DOHH2 (cell line): ENCODE measurements around the gene IPO5.
A peak's percentile ranks its signal among the peaks of the same experiment; 100 is the strongest.

ENCODE experiments used
- H3F3A ChIP-seq: fragments of 200-600 bp; sonication (generic), shearing (Covaris generic); 2 replicates; pipeline ENCODE4 v1.6.0; 2016; ENCODE audit warnings: antibody characterized with exemption, mild to moderate bottlenecking; ENCODE audit not compliant: control insufficient read depth, insufficient read depth
- H3K27ac ChIP-seq: fragments of 200-600 bp; sonication (generic); 2 replicates; pipeline ENCODE4 v1.5.1; 2014; ENCODE audit warnings: low read depth, mild to moderate bottlenecking, low read length, moderate library complexity
- H3K27me3 ChIP-seq: fragments of 200-600 bp; sonication (generic); 2 replicates; pipeline ENCODE4 v1.6.1; 2014; ENCODE audit warnings: mild to moderate bottlenecking, low read length, mixed read lengths; ENCODE audit not compliant: control insufficient read depth
- H3K36me3 ChIP-seq: fragments of 200-600 bp; sonication (generic); 2 replicates; pipeline ENCODE4 v1.6.1; 2014; ENCODE audit warnings: mild to moderate bottlenecking, low read length, moderate library complexity, mixed read lengths; ENCODE audit not compliant: control insufficient read depth
- H3K4me1 ChIP-seq: fragments of 200-600 bp; sonication (generic); 2 replicates; pipeline ENCODE4 v1.6.1; 2014; ENCODE audit warnings: mild to moderate bottlenecking, low read length, mixed read lengths; ENCODE audit not compliant: control insufficient read depth
- H3K4me2 ChIP-seq: fragments of 200-600 bp; sonication (generic); 2 replicates; pipeline ENCODE4 v1.6.0; 2014; ENCODE audit warnings: mild to moderate bottlenecking, low read length, moderate library complexity
- H3K4me3 ChIP-seq: fragments of 200-600 bp; sonication (generic); 2 replicates; pipeline ENCODE4 v1.5.1; 2014; ENCODE audit warnings: mild to moderate bottlenecking, low read length, mixed read lengths
- H3K79me2 ChIP-seq: fragments of 200-600 bp; sonication (generic); 2 replicates; pipeline ENCODE4 v1.6.1; 2014; ENCODE audit warnings: mild to moderate bottlenecking, low read length, mixed read lengths; ENCODE audit not compliant: control insufficient read depth
- H3K9me2 ChIP-seq: fragments of 200-600 bp; sonication (generic); replicated peaks from 2 replicates; pipeline ENCODE4 v1.6.1; 2014; ENCODE audit warnings: mild to moderate bottlenecking, low read length, mixed read lengths; ENCODE audit not compliant: control insufficient read depth
- H3K9me3 ChIP-seq: fragments of 200-600 bp; sonication (generic); 2 replicates; pipeline ENCODE4 v1.6.1; 2014; ENCODE audit warnings: antibody characterized with exemption, low read length, mixed read lengths; ENCODE audit not compliant: control insufficient read depth, insufficient read depth
- H4K20me1 ChIP-seq: fragments of 200-600 bp; sonication (generic); 2 replicates; pipeline ENCODE4 v1.6.0; 2014; ENCODE audit warnings: low read depth, mild to moderate bottlenecking, antibody characterized with exemption, low read length, moderate library complexity; ENCODE audit not compliant: control insufficient read depth, insufficient read depth
- CTCF ChIP-seq: fragments of 200-600 bp; sonication (generic); IDR thresholded peaks from one replicate; pipeline ENCODE4 v1.5.1; 2014; ENCODE audit warnings: antibody characterized with exemption, mild to moderate bottlenecking, low read depth, low read length; ENCODE audit not compliant: poor library complexity, severe bottlenecking
- EZH2phosphoT487 ChIP-seq: fragments of 200-600 bp; sonication (generic); IDR thresholded peaks from 2 replicates; pipeline ENCODE4 v1.6.1; 2017; ENCODE audit warnings: borderline replicate concordance, mild to moderate bottlenecking, antibody characterized with exemption, low read length, moderate library complexity, mixed read lengths

The IPO5 gene

GRCh38 chr13:97911311-97912138 is 42.0 kb upstream of the IPO5 start:
- Histone ChIP-seq H3K27me3 (peaks cover 9% of the 10 kb centered on the region), H3K9me3 (no peaks in the 10 kb centered on the region), H3K79me2 (no peaks in the 10 kb centered on the region), H3K9me2 (no peaks in the 10 kb centered on the region), H3K4me1 (no peaks in the 10 kb centered on the region), H3F3A (no peaks in the 10 kb centered on the region), H3K36me3 (no peaks in the 10 kb centered on the region), H3K4me3 (no peak overlapping the region), H3K4me2 (no peak overlapping the region), H4K20me1 (no peaks in the 10 kb centered on the region), H3K27ac (no peak overlapping the region)
- TF ChIP-seq EZH2phosphoT487 (no peak), CTCF (peak; percentile 61)

- H3K9me3 ChIP-seq, result no peaks in the 10 kb centered on the region
- no peaks in the 10 kb centered on the region for H4K20me1 ChIP-seq
- no peak for TF ChIP-seq EZH2phosphoT487
- TF ChIP-seq CTCF, result no peak
- H3K4me2 ChIP-seq, result no peak overlapping the region
- H3K4me3 ChIP-seq, result no peak overlapping the region
- no peaks in the 10 kb centered on the region for H3F3A ChIP-seq
- peaks cover 8% of the 10 kb centered on the region for H3K27me3 ChIP-seq
- H3K4me1 ChIP-seq, result no peaks in the 10 kb centered on the region
- H3K36me3 ChIP-seq, result no peaks in the 10 kb centered on the region
- no peak overlapping the region for H3K27ac ChIP-seq
- no peaks in the 10 kb centered on the region for H3K79me2 ChIP-seq
- no peaks in the 10 kb centered on the region for H3K9me2 ChIP-seq
These were observed 41.3 kb upstream of the IPO5 start for GRCh38 chr13:97912139-97912535.

- no peaks in the 10 kb centered on the region for H3K79me2 ChIP-seq
- H3K27me3 ChIP-seq, result peaks cover 6% of the 10 kb centered on the region
- no peak overlapping the region for H3K4me2 ChIP-seq
- no peaks in the 10 kb centered on the region for H3K9me3 ChIP-seq
- H3K36me3 ChIP-seq, result no peaks in the 10 kb centered on the region
- H3K9me2 ChIP-seq, result no peaks in the 10 kb centered on the region
- no peaks in the 10 kb centered on the region for H3F3A ChIP-seq
- no peak for TF ChIP-seq EZH2phosphoT487
- no peak for TF ChIP-seq CTCF
- no peak overlapping the region for H3K27ac ChIP-seq
- H4K20me1 ChIP-seq, result no peaks in the 10 kb centered on the region
- H3K4me3 ChIP-seq, result no peak overlapping the region
- no peaks in the 10 kb centered on the region for H3K4me1 ChIP-seq
These were observed 40.3 kb upstream of the IPO5 start for GRCh38 chr13:97913206-97913605.
